ENCODE results near the gene TMEM54.

Gene TMEM54

GRCh38 chr1:32848354-32849063 lies 52.7 kb downstream of the TMEM54 start:
- Histone ChIP-seq H3K9ac (ENCODE audit: low read depth, low read length) (no peak overlapping the region), H3K9me3 (replicated peaks; ENCODE audit: low read length) (no peaks in the 10 kb centered on the region), H3K4me1 (ENCODE audit: control insufficient read depth, insufficient read depth, low read length) (no peaks in the 10 kb centered on the region), H3K4me2 (ENCODE audit: low read length) (no peak overlapping the region), H3K4me3 (ENCODE audit: low read length) (no peak overlapping the region), H3K36me3 (ENCODE audit: insufficient read depth, low read length) (peaks cover 18% of the 10 kb centered on the region), H3K27me3 (ENCODE audit: control insufficient read depth, insufficient read depth, low read length) (no peaks in the 10 kb centered on the region)
